K562 (cell line): ENCODE results near the gene PTPMT1. TPM values are rescaled to one million over a fixed set of nuclear protein-coding genes. Genes with fewer than 3 reads are reported as not detected.
A peak's percentile ranks its signal among the peaks of the same experiment; 100 is the strongest.

Source experiments
- CHD1 ChIP-seq: fragments of 200-600 bp; sonication (generic); IDR thresholded peaks from one replicate; pipeline ENCODE4 v1.6.1; 2012; ENCODE audit warnings: mild to moderate bottlenecking, moderate library complexity, low read length, inconsistent platforms
- CHD4 ChIP-seq: fragments of 200-600 bp; sonication (generic); IDR thresholded peaks from 3 replicates; pipeline ENCODE4 v1.6.1; 2012; ENCODE audit warnings: low read depth, mild to moderate bottlenecking, mixed read lengths, low read length, inconsistent platforms; ENCODE audit not compliant: insufficient read depth, insufficient replicate concordance, poor library complexity, severe bottlenecking
- HDAC1 ChIP-seq, 2 experiments: fragments of 450-650 bp; IDR thresholded peaks; 2 replicates each; pipeline ENCODE4 v1.6.1; 2016 to 2017; ENCODE audit warnings: inconsistent platforms in 1 of 2, mild to moderate bottlenecking in 1 of 2, moderate library complexity in 1 of 2
- NONO ChIP-seq, 2 experiments: fragments of 200-400 bp in 1 of 2; fragments of 450-650 bp in 1 of 2; formaldehyde crosslinking in 1 of 2; IDR thresholded peaks; 2 replicates each; pipeline ENCODE4 v1.6.1; 2017; ENCODE audit warnings: low read depth in 2 of 2, mild to moderate bottlenecking in 2 of 2, moderate library complexity in 2 of 2, low read length in 1 of 2
- PHB2 ChIP-seq: fragments of 450-650 bp; IDR thresholded peaks from 2 replicates; pipeline ENCODE4 v1.6.1; 2017; ENCODE audit warnings: low read depth
- PHF21A ChIP-seq: fragments of 450-650 bp; IDR thresholded peaks from 2 replicates; pipeline ENCODE4 v1.6.1; 2017; ENCODE audit warnings: low read depth, borderline replicate concordance
- POLR2A ChIP-seq: fragments of 450-650 bp; conservative IDR thresholded peaks from 2 replicates; pipeline ENCODE4 v1.6.1; 2016
- PRPF4 ChIP-seq: fragments of 200-400 bp; formaldehyde crosslinking; IDR thresholded peaks from one replicate; pipeline ENCODE4 v1.6.1; 2017; ENCODE audit warnings: low read length, low read depth, mild to moderate bottlenecking; ENCODE audit not compliant: insufficient read depth, poor library complexity, severe bottlenecking
- PYGO2 ChIP-seq: fragments of 450-650 bp; IDR thresholded peaks from 2 replicates; pipeline ENCODE4 v1.6.1; 2016; ENCODE audit warnings: mild to moderate bottlenecking, missing genetic modification characterization, moderate library complexity, missing compliant biosample characterization
- STAT5A ChIP-seq: IDR thresholded peaks from 2 replicates; pipeline ENCODE4 v1.6.1; 2012; ENCODE audit warnings: low read length, inconsistent platforms, borderline replicate concordance
- TOE1 ChIP-seq, 2 experiments: fragments of 450-650 bp in 1 of 2; sonication (generic) in 1 of 2; formaldehyde crosslinking in 1 of 2; IDR thresholded peaks; 2 replicates each; pipeline versions ENCODE4 v1.7.1 to v1.8.0; 2016 to 2022; ENCODE audit warnings: borderline replicate concordance in 2 of 2, mild to moderate bottlenecking in 2 of 2, antibody characterized with exemption in 1 of 2, inconsistent platforms in 1 of 2, low read depth in 1 of 2, missing genetic modification reagents in 1 of 2, moderate library complexity in 1 of 2
- ZNF217 ChIP-seq: sonication (generic); formaldehyde crosslinking; IDR thresholded peaks from 2 replicates; pipeline ENCODE4 v1.8.0; 2022; ENCODE audit warnings: mild to moderate bottlenecking, missing genetic modification reagents
- ZNF561 ChIP-seq: fragments of 450-650 bp; formaldehyde crosslinking; conservative IDR thresholded peaks from 2 replicates; pipeline ENCODE4 v1.4.0; 2020; ENCODE audit warnings: mild to moderate bottlenecking, moderate library complexity
- ZNF766 ChIP-seq: fragments of 200-800 bp; sonication (Bioruptor generic); conservative IDR thresholded peaks from 2 replicates; pipeline ENCODE4 v1.6.1; 2016; ENCODE audit warnings: missing genetic modification characterization, missing compliant biosample characterization
- polyA plus RNA-seq, 8 experiments: library from polyadenylated mRNA; depleted of rRNA in 4 of 8; stranded (reverse) in 5 of 8; unstranded in 3 of 8; fragments of >200 nt; fragmentation: Nextera tagmentation in 2 of 8; fragmentation: Illumina TruSeq in 1 of 8; extraction: Ambion mirVana in 2 of 8; extraction: Trizol in 1 of 8; gene quantifications; 2 replicates each; pipeline versions ENCODE4 v1.2.1 to v1.2.3, GENCODE V29; 2011 to 2014; ENCODE audit warnings: inconsistent platforms in 1 of 8, missing spikeins in 1 of 8
- total RNA-seq, 7 experiments: library from RNA; depleted of rRNA in 6 of 7; stranded (reverse); fragments of >200 nt in 6 of 7; fragmentation: Illumina TruSeq in 2 of 7; extraction: Trizol in 2 of 7; gene quantifications; 2 replicates each; pipeline versions ENCODE4 v1.2.1 to v1.2.3, GENCODE V29; 2011 to 2021; ENCODE audit warnings: low replicate concordance in 1 of 7
- TF ChIP-seq, protein P1 (sequence below): sonication (generic); formaldehyde crosslinking; IDR thresholded peaks from 2 replicates; pipeline ENCODE4 v1.8.0; 2022; ENCODE audit warnings: mild to moderate bottlenecking, missing genetic modification reagents
- TF ChIP-seq, protein P2 (sequence below): sonication (generic); formaldehyde crosslinking; IDR thresholded peaks from 2 replicates; pipeline ENCODE4 v1.8.1; 2022; ENCODE audit warnings: missing genetic modification reagents
- TF ChIP-seq, protein P3 (sequence below): fragments of 450-650 bp; conservative IDR thresholded peaks from 2 replicates; pipeline ENCODE4 v1.6.1; 2016; ENCODE audit warnings: missing genetic modification characterization, low read depth, mild to moderate bottlenecking, control low read depth, missing compliant biosample characterization
- TF ChIP-seq, protein P4 (sequence below): conservative IDR thresholded peaks from 2 replicates; pipeline ENCODE4 v1.6.1; 2011; ENCODE audit warnings: low read depth, mild to moderate bottlenecking, low read length; ENCODE audit not compliant: control insufficient read depth

Gene PTPMT1
- total and polyA plus RNA-seq, 9 of the 15 experiments (the other 6 are each of a cell fraction or from before 2014, with no cell fraction given), result 10.4 to 140 (median 67.2) TPM

DNA sequence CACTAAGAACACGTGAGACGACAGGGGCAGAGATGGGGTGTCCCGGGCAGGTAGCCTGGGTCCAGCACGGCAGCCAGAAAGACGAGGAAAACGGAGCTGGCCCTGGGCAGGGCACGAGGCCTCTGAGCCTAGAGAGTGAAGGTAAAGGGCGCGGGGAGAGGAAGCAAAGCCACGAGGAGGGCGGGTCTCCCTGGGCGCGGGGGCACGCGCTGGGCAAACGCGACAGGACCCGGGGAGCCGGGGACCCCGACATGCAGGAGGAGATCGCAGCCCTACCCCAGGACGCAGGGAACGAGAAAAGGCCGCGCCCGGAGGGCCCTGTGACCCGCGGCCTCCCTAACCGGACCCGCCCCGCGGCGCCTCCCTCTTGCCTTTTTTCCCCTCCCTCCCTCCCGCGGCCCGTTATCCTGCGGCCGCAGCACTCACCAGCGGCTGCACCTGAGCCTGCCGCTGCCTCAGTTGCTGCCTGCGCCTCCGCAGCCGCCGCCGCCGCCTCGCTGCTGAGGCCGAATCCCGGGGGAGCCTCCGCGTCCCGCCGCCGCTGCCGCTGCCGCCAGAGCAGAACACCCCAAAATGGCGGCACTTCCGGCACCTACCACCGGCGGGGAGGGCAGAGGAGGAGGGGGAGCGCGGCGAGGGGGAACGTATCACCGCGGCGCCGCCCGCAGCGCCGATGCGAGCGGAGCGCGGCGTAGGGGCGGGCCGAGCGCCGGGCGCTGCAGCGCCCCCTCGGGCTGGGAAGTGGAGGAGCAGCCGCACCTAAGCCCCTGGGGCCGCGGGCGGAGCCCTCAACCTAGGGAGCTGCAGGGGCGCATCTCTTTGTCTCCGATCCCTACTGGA is 12.6 kb upstream of the PTPMT1 start, which contains the start of gene CELF1 (continued):
- TF ChIP-seq STAT5A, result no peak
- TF ChIP-seq, protein P1, sequence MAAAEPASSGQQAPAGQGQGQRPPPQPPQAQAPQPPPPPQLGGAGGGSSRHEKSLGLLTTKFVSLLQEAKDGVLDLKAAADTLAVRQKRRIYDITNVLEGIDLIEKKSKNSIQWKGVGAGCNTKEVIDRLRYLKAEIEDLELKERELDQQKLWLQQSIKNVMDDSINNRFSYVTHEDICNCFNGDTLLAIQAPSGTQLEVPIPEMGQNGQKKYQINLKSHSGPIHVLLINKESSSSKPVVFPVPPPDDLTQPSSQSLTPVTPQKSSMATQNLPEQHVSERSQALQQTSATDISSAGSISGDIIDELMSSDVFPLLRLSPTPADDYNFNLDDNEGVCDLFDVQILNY (CRISPR knock-in tag), result no peak
- peak in 1 of 2 experiments; percentile 72; a peak in 1 of 4 replicates for TF ChIP-seq HDAC1 (IDR thresholded peaks at IDR 0.05)
- no peak for TF ChIP-seq PRPF4
- TF ChIP-seq ZNF561 (CRISPR knock-in tag), result no peak
- TF ChIP-seq ZNF766 (CRISPR knock-in tag), result no peak
- peak in 1 of 2 experiments; percentile 92; a peak in 3 of 4 replicates for TF ChIP-seq NONO (IDR thresholded peaks at IDR 0.05; ENCODE audit: low read depth in 2 of 2, low read length in 1 of 2)
- TF ChIP-seq PHF21A, result no peak
- no peak for TF ChIP-seq ZNF217 (CRISPR knock-in tag)
- TF ChIP-seq TOE1 (IDR thresholded peaks at IDR 0.05; ENCODE audit: borderline replicate concordance), result no peak
- TF ChIP-seq TOE1 (CRISPR knock-in tag; IDR thresholded peaks at IDR 0.05; ENCODE audit: borderline replicate concordance, low read depth), result no peak
- TF ChIP-seq PHB2, result no peak
- no peak for TF ChIP-seq PYGO2
- no peak for TF ChIP-seq CHD4
- no peak for TF ChIP-seq CHD1
- TF ChIP-seq, protein P2, sequence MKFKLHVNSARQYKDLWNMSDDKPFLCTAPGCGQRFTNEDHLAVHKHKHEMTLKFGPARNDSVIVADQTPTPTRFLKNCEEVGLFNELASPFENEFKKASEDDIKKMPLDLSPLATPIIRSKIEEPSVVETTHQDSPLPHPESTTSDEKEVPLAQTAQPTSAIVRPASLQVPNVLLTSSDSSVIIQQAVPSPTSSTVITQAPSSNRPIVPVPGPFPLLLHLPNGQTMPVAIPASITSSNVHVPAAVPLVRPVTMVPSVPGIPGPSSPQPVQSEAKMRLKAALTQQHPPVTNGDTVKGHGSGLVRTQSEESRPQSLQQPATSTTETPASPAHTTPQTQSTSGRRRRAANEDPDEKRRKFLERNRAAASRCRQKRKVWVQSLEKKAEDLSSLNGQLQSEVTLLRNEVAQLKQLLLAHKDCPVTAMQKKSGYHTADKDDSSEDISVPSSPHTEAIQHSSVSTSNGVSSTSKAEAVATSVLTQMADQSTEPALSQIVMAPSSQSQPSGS (CRISPR knock-in tag), result no peak
- TF ChIP-seq, protein P3, sequence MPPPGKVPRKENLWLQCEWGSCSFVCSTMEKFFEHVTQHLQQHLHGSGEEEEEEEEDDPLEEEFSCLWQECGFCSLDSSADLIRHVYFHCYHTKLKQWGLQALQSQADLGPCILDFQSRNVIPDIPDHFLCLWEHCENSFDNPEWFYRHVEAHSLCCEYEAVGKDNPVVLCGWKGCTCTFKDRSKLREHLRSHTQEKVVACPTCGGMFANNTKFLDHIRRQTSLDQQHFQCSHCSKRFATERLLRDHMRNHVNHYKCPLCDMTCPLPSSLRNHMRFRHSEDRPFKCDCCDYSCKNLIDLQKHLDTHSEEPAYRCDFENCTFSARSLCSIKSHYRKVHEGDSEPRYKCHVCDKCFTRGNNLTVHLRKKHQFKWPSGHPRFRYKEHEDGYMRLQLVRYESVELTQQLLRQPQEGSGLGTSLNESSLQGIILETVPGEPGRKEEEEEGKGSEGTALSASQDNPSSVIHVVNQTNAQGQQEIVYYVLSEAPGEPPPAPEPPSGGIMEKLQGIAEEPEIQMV, result no peak
- TF ChIP-seq, protein P4, sequence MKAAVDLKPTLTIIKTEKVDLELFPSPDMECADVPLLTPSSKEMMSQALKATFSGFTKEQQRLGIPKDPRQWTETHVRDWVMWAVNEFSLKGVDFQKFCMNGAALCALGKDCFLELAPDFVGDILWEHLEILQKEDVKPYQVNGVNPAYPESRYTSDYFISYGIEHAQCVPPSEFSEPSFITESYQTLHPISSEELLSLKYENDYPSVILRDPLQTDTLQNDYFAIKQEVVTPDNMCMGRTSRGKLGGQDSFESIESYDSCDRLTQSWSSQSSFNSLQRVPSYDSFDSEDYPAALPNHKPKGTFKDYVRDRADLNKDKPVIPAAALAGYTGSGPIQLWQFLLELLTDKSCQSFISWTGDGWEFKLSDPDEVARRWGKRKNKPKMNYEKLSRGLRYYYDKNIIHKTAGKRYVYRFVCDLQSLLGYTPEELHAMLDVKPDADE, result peak; percentile 80
- peak; percentile 77 for TF ChIP-seq POLR2A
